Brain microvascular endothelial cell (primary cell): ENCODE data around the gene RASA4B.

ENCODE experiments used
- DNase-seq: peaks from one replicate; pipeline ENCODE4 v3.0.0-alpha.2; 2020
- H3K27ac ChIP-seq: fragments of 250-450 bp; sonication (Bioruptor Pico); 2 replicates; pipeline ENCODE4 v1.5.1; 2020; ENCODE audit warnings: mild to moderate bottlenecking, moderate library complexity
- H3K27me3 ChIP-seq: fragments of 250-450 bp; sonication (Bioruptor Pico); replicated peaks from 2 replicates; pipeline ENCODE4 v1.5.1; 2020; ENCODE audit warnings: mild to moderate bottlenecking
- H3K36me3 ChIP-seq: fragments of 250-450 bp; sonication (Bioruptor Pico); replicated peaks from 2 replicates; pipeline ENCODE4 v1.5.1; 2020; ENCODE audit warnings: mild to moderate bottlenecking
- H3K4me3 ChIP-seq: 2 replicates; pipeline ENCODE4 v1.5.1; 2011; ENCODE audit warnings: low read depth, mild to moderate bottlenecking, control low read depth, low read length, moderate library complexity
- CTCF ChIP-seq: IDR thresholded peaks from 2 replicates; pipeline ENCODE4 v1.5.1; 2011; ENCODE audit warnings: low read depth, mild to moderate bottlenecking, moderate library complexity, low read length, control low read depth, inconsistent platforms; ENCODE audit errors: missing control alignments
- in situ Hi-C: cut with HindIII; loops from 2 replicates; pipeline ENCODE4 v1.10.0; 2017; ENCODE audit warnings: low sequenced_read_pairs, low pct_ligation_motif_present

Gene RASA4B

GRCh38 chr7:102436118-102436517, 81.5 kb downstream of the RASA4B start:
- in situ Hi-C loops, result no loop called here
- peaks cover 10% of the 10 kb centered on the region for H3K36me3 ChIP-seq
- no peak for DNase-seq
- no peak overlapping the region for H3K27ac ChIP-seq
- H3K4me3 ChIP-seq, result no peak overlapping the region
- no peaks in the 10 kb centered on the region for H3K27me3 ChIP-seq
- TF ChIP-seq CTCF, result no peak

- in situ Hi-C loops, result no loop called here
- TF ChIP-seq CTCF, result no peak
- DNase-seq, result no peak
- H3K4me3 ChIP-seq, result peak overlapping the region; percentile 71
- H3K27ac ChIP-seq, result no peak overlapping the region
- no peaks in the 10 kb centered on the region for H3K27me3 ChIP-seq
- peaks cover 5% of the 10 kb centered on the region for H3K36me3 ChIP-seq
Measured at GRCh38 chr7:102434039-102434486, 83.5 kb downstream of the RASA4B start.

- DNase-seq, result peak; percentile 39
- H3K36me3 ChIP-seq, result no peaks in the 10 kb centered on the region
- TF ChIP-seq CTCF, result no peak
- in situ Hi-C loops, result no loop called here
- H3K27me3 ChIP-seq, result no peaks in the 10 kb centered on the region
- H3K27ac ChIP-seq, result peak within 1 kb of the TSS; percentile 48
- peak within 1 kb of the TSS; percentile 71 for H3K4me3 ChIP-seq
Measured at GRCh38 chr7:102433219-102434038, 84.1 kb downstream of the RASA4B start, which contains the start of gene ORAI2. Gene ORAI2 (plus strand): TSS chr7:102433575. CDS start chr7:102438957, 5,382 bp downstream.
